Panc1 (cell line): ENCODE measurements around the gene RGS12. TPM values are rescaled to one million over a fixed set of nuclear protein-coding genes. Genes with fewer than 3 reads are reported as not detected.

Experiments
- ATAC-seq: fragments of 200-7000 bp; cut with Tn5 transposase; 2 replicates; pipeline ENCODE4 v1.9.1; 2020; ENCODE audit warnings: mild to moderate bottlenecking, moderate library complexity
- BruUV-seq: library from RNA; stranded (reverse); fragments of 400-500 nt; replicated peaks from 2 replicates; lab custom pipeline; 2021; lab: Mats Ljungman, UMichigan
- CTCF ChIA-PET: fragments of 300-600 bp; sonication (Branson Sonifier 250); formaldehyde crosslinking; loops from one replicate; lab custom pipeline; 2022; ENCODE audit warnings: antibody characterized with exemption; lab: Charles Lee
- POLR2A ChIA-PET: fragments of 300-600 bp; sonication (Branson Sonifier 250); formaldehyde crosslinking; loops from one replicate; lab custom pipeline; 2022; ENCODE audit warnings: antibody characterized with exemption; lab: Charles Lee
- DNase-seq: peaks from one replicate; pipeline ENCODE4 v3.0.0-alpha.2; 2010; ENCODE audit warnings: low read depth, low spot score
- H3K27ac ChIP-seq: 2 replicates; pipeline ENCODE4 v1.5.1; 2011; ENCODE audit warnings: mild to moderate bottlenecking, low read length, inconsistent platforms
- H3K27me3 ChIP-seq: fragments of 200-500 bp; sonication (Bioruptor generic); 2 replicates; pipeline ENCODE4 v1.6.0; 2014; ENCODE audit warnings: low read length, inconsistent platforms; ENCODE audit not compliant: control insufficient read depth, insufficient read depth
- H3K36me3 ChIP-seq: fragments of 200-500 bp; sonication (Bioruptor generic); 2 replicates; pipeline ENCODE4 v1.5.1; 2014; ENCODE audit warnings: inconsistent platforms, mild to moderate bottlenecking, low read length, moderate library complexity; ENCODE audit not compliant: control insufficient read depth, insufficient read depth
- H3K4me1 ChIP-seq: 2 replicates; pipeline ENCODE4 v1.5.1; 2011; ENCODE audit warnings: inconsistent platforms, mild to moderate bottlenecking, low read length, moderate library complexity; ENCODE audit not compliant: control insufficient read depth, insufficient read depth
- H3K4me3 ChIP-seq, 2 experiments: 2 replicates each; pipeline ENCODE4 v1.5.1; 2011 to 2012; ENCODE audit warnings: low read depth in 2 of 2, low read length in 2 of 2, mild to moderate bottlenecking in 2 of 2, inconsistent platforms in 1 of 2, moderate library complexity in 1 of 2
- H3K9me3 ChIP-seq: fragments of 200-500 bp; sonication (Bioruptor generic); 2 replicates; pipeline ENCODE4 v1.5.1; 2014; ENCODE audit warnings: low read depth, mild to moderate bottlenecking, inconsistent platforms, low read length, moderate library complexity; ENCODE audit not compliant: control insufficient read depth, insufficient read depth
- CTCF ChIP-seq: fragments of 450-650 bp; IDR thresholded peaks from 2 replicates; pipeline ENCODE4 v1.5.1; 2017; ENCODE audit warnings: mild to moderate bottlenecking
- POLR2AphosphoS5 ChIP-seq: IDR thresholded peaks from 2 replicates; pipeline ENCODE4 v1.6.1; 2012; ENCODE audit warnings: mild to moderate bottlenecking, low read depth, low read length, moderate library complexity
- REST ChIP-seq, 2 experiments: IDR thresholded peaks; 2 replicates each; pipeline ENCODE4 v1.6.1; 2011 to 2012; ENCODE audit warnings: low read depth in 2 of 2, control low read depth in 1 of 2, low read length in 1 of 2, mild to moderate bottlenecking in 1 of 2, moderate library complexity in 1 of 2; ENCODE audit not compliant: insufficient read depth in 1 of 2
- SIN3A ChIP-seq: IDR thresholded peaks from 2 replicates; pipeline ENCODE4 v1.6.1; 2012; ENCODE audit warnings: low read depth, mild to moderate bottlenecking, low read length, moderate library complexity, borderline replicate concordance; ENCODE audit not compliant: insufficient read depth
- TCF7L2 ChIP-seq: IDR thresholded peaks from 2 replicates; pipeline ENCODE4 v1.6.1; 2011; ENCODE audit warnings: mild to moderate bottlenecking, low read depth, low read length, inconsistent platforms
- in situ Hi-C: cut with HindIII; loops from 2 replicates; pipeline ENCODE4 v1.10.0; 2016; ENCODE audit warnings: low sequenced_read_pairs, low pct_unique_long_range_greater_than_20kb
- intact Hi-C: fragments of 100-400 bp; cut with micrococcal nuclease; formaldehyde crosslinking; loops from one replicate; pipeline ENCODE4 v1.10.0; 2022; ENCODE audit not compliant: unreplicated experiment
- total RNA-seq: library from RNA; stranded (reverse); gene quantifications from one replicate; pipeline ENCODE4 v1.2.1, GENCODE V29; 2021; ENCODE audit not compliant: unreplicated experiment

RGS12 gene
- total RNA-seq, 1 experiment from 2014 or later, result 24.3 TPM

GRCh38 chr4:3251691-3252479 lies 40.9 kb upstream of the RGS12 start:
- ATAC-seq, result no peak
- no peak for DNase-seq
- Histone ChIP-seq H3K27me3 (no peaks in the 10 kb centered on the region), H3K4me3 (no peak overlapping the region), H3K27ac (no peak overlapping the region), H3K9me3 (no peaks in the 10 kb centered on the region), H3K4me1 (no peaks in the 10 kb centered on the region), H3K36me3 (no peaks in the 10 kb centered on the region)
- no TSS peak for BruUV-seq
- ChIA-PET POLR2A (no interaction called here), CTCF (no interaction called here)
- TF ChIP-seq REST (IDR thresholded peaks at IDR 0.05; ENCODE audit: insufficient read depth in 1 of 2, low read depth in 2 of 2, low read length in 1 of 2) (no peak), POLR2AphosphoS5 (no peak), SIN3A (no peak), TCF7L2 (no peak), CTCF (no peak)
- intact Hi-C loops, result no loop called here
- in situ Hi-C loops, result no loop called here

- intact Hi-C loops (no loop called here), in situ Hi-C loops (no loop called here)
- Histone ChIP-seq H3K4me3 (no peak overlapping the region), H3K4me1 (no peaks in the 10 kb centered on the region), H3K36me3 (no peaks in the 10 kb centered on the region), H3K27ac (no peak overlapping the region), H3K9me3 (no peaks in the 10 kb centered on the region), H3K27me3 (no peaks in the 10 kb centered on the region)
- no TSS peak for BruUV-seq
- DNase-seq (no peak), ATAC-seq (no peak)
- ChIA-PET POLR2A (no interaction called here), CTCF (no interaction called here)
- no peak for TF ChIP-seq SIN3A
- no peak for TF ChIP-seq TCF7L2
- no peak for TF ChIP-seq CTCF
- no peak for TF ChIP-seq REST (IDR thresholded peaks at IDR 0.05; ENCODE audit: insufficient read depth in 1 of 2, low read depth in 2 of 2, low read length in 1 of 2)
- no peak for TF ChIP-seq POLR2AphosphoS5
Measured at GRCh38 chr4:3252480-3252828, 40.4 kb upstream of the RGS12 start.
